WERI-Rb-1 (cell line): ENCODE measurements around the gene FARP2.
"Not testable (repeated sequence)": the region's sequence is repeated elsewhere in the genome, so short reads cannot be mapped to it uniquely, and the experiment has no call there.

Source experiments
- DNase-seq: peaks from one replicate; pipeline ENCODE4 v3.0.0-alpha.2; 2020
- H3K27ac ChIP-seq: fragments of 250-450 bp; sonication (Bioruptor Pico); 2 replicates; pipeline ENCODE4 v1.5.1; 2020; ENCODE audit warnings: mild to moderate bottlenecking, moderate library complexity
- H3K27me3 ChIP-seq: fragments of 250-450 bp; sonication (Bioruptor Pico); 2 replicates; pipeline ENCODE4 v1.5.1; 2021; ENCODE audit warnings: mild to moderate bottlenecking, low read depth, moderate library complexity; ENCODE audit not compliant: insufficient read depth, severe bottlenecking
- H3K36me3 ChIP-seq: fragments of 250-450 bp; sonication (Bioruptor Pico); 2 replicates; pipeline ENCODE4 v1.5.1; 2020; ENCODE audit warnings: mild to moderate bottlenecking, moderate library complexity
- H3K4me3 ChIP-seq: 2 replicates; pipeline ENCODE4 v1.5.1; 2011; ENCODE audit warnings: low read depth, mild to moderate bottlenecking, control low read depth, low read length
- H3K9me3 ChIP-seq: fragments of 250-450 bp; sonication (Bioruptor Pico); 2 replicates; pipeline ENCODE4 v1.5.1; 2021; ENCODE audit warnings: mild to moderate bottlenecking, moderate library complexity; ENCODE audit not compliant: severe bottlenecking
- TF ChIP-seq, protein P1 (sequence below): IDR thresholded peaks from 2 replicates; pipeline ENCODE4 v1.5.1; 2011; ENCODE audit warnings: low read depth, mild to moderate bottlenecking, control low read depth, inconsistent platforms, low read length

FARP2 gene

DNA sequence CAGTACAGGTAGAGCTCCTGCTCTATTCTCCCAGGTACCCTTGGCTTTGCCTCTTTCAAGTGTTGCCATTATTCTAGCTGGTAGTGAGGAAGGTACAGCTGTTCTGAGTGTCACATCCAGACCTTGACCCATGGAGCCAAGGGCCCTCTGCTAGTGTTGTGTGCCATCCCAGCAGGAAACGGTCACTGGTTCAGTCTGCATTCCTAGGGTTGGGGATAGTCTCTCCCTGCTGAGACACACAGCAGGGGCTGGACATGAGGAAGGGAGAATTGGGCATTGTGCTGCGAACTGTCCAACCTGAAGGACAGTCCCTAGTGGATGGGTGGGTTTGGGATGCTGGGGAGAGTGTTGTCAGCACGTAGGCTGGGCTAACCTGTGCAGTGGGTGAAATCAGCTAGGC, 59.1 kb downstream of the FARP2 start:
- no peaks in the 10 kb centered on the region for H3K9me3 ChIP-seq

DNA sequence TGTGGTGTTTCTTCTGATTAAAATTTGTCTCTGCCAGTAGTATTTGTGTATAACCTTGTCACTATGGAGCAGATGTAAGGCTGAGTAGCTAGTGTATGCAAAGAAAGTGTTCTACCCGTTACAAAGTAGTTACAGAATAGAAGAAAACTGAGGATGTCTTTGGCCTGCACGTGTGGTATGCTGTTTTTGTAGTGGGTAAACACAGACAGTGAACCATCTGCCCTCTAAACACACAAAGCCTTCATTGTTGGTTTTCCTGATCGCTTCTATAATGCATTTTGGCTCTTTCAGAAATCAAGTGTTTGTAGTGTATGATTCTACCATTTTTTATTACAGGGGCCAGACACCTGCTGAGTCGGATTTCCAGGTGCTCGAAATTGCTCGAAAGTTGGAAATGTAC, 61.5 kb downstream of the FARP2 start:
- TF ChIP-seq, protein P1, sequence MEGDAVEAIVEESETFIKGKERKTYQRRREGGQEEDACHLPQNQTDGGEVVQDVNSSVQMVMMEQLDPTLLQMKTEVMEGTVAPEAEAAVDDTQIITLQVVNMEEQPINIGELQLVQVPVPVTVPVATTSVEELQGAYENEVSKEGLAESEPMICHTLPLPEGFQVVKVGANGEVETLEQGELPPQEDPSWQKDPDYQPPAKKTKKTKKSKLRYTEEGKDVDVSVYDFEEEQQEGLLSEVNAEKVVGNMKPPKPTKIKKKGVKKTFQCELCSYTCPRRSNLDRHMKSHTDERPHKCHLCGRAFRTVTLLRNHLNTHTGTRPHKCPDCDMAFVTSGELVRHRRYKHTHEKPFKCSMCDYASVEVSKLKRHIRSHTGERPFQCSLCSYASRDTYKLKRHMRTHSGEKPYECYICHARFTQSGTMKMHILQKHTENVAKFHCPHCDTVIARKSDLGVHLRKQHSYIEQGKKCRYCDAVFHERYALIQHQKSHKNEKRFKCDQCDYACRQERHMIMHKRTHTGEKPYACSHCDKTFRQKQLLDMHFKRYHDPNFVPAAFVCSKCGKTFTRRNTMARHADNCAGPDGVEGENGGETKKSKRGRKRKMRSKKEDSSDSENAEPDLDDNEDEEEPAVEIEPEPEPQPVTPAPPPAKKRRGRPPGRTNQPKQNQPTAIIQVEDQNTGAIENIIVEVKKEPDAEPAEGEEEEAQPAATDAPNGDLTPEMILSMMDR, result no peak
- H3K36me3 ChIP-seq, result peaks cover 77% of the 10 kb centered on the region

More for the DNA sequence above, 59.1 kb downstream of the FARP2 start:
- DNase-seq, result no peak
- no peak overlapping the region for H3K27ac ChIP-seq
- TF ChIP-seq, protein P1, result no peak
- H3K27me3 ChIP-seq, result no peaks in the 10 kb centered on the region
- H3K36me3 ChIP-seq, result peaks cover 75% of the 10 kb centered on the region
- H3K4me3 ChIP-seq, result no peak overlapping the region

GRCh38 chr2:241421330-241421729, 65.2 kb downstream of the FARP2 start:
- Histone ChIP-seq H3K27ac (no peak overlapping the region), H3K27me3 (no peaks in the 10 kb centered on the region), H3K4me3 (no peak overlapping the region), H3K36me3 (peaks cover 54% of the 10 kb centered on the region), H3K9me3 (no peaks in the 10 kb centered on the region)
- TF ChIP-seq, protein P1, result no peak
- no peak for DNase-seq

More for the DNA sequence above, 61.5 kb downstream of the FARP2 start:
- Histone ChIP-seq H3K27ac (no peak overlapping the region), H3K27me3 (no peaks in the 10 kb centered on the region), H3K9me3 (no peaks in the 10 kb centered on the region), H3K4me3 (no peak overlapping the region)
- no peak for DNase-seq

DNA sequence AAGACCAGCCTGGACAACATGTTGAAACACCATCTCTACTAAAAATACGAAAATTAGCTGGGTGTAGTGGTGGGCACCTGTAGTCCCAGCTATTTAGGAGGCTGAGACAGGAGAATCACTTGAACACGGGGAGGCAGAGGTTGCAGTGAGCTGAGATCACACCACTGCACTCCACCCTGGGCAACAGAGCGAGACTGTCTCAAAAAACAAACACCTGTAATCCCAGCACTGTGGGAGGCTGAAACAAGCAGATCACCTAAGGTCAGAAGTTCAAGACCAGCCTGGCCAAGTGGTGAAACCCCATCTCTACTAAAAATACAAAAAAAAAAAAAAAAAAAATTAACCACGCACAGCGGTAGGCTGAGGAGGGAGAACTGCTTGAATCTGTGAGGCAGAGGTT, 65.9 kb downstream of the FARP2 start:
- not testable (repeated sequence) for DNase-seq, H3K9me3 ChIP-seq, H3K4me3 ChIP-seq, H3K27ac ChIP-seq, H3K27me3 ChIP-seq
- H3K36me3 ChIP-seq, result peaks cover 58% of the 10 kb centered on the region

- H3K27me3 ChIP-seq, result no peaks in the 10 kb centered on the region
- H3K9me3 ChIP-seq, result no peaks in the 10 kb centered on the region
- TF ChIP-seq, protein P1, result no peak
- no peak overlapping the region for H3K4me3 ChIP-seq
- no peak overlapping the region for H3K27ac ChIP-seq
- no peak for DNase-seq
- peaks cover 57% of the 10 kb centered on the region for H3K36me3 ChIP-seq
Observed at GRCh38 chr2:241422350-241422749, 66.3 kb downstream of the FARP2 start.

- not testable (repeated sequence) for H3K27ac ChIP-seq, DNase-seq, H3K9me3 ChIP-seq, H3K27me3 ChIP-seq, H3K4me3 ChIP-seq
- peaks cover 45% of the 10 kb centered on the region for H3K36me3 ChIP-seq
Observed at GRCh38 chr2:241423489-241423888, 67.4 kb downstream of the FARP2 start.

GRCh38 chr2:241425368-241425767, 69.3 kb downstream of the FARP2 start:
- H3K4me3 ChIP-seq, result no peak overlapping the region
- H3K9me3 ChIP-seq, result no peaks in the 10 kb centered on the region
- no peak overlapping the region for H3K27ac ChIP-seq
- TF ChIP-seq, protein P1, result no peak
- DNase-seq, result no peak
- H3K36me3 ChIP-seq, result peaks cover 47% of the 10 kb centered on the region
- H3K27me3 ChIP-seq, result no peaks in the 10 kb centered on the region
